Stomach (tissue), 4 donors: ENCODE data around the gene KIF5B.

Experiments
- CTCF ChIP-seq, 7 experiments: fragments of 450-650 bp in 4 of 7; fragments of 200-600 bp in 3 of 7; sonication (generic) in 3 of 7; IDR thresholded peaks; one replicate each; pipeline ENCODE4 v1.5.1; 2016 to 2019; ENCODE audit warnings: antibody characterized with exemption in 7 of 7, control low read depth in 2 of 7, mild to moderate bottlenecking in 1 of 7
- POLR2A ChIP-seq, 4 donors: fragments of 450-650 bp; IDR thresholded peaks; one replicate each; pipeline ENCODE4 v1.6.1; 2016; ENCODE audit warnings: antibody characterized with exemption in 4 of 4, control low read depth in 2 of 4, mild to moderate bottlenecking in 1 of 4, moderate library complexity in 1 of 4
- POLR2AphosphoS5 ChIP-seq, 3 donors: sonication (generic); formaldehyde crosslinking; IDR thresholded peaks; one replicate each; pipeline ENCODE4 v1.6.1; 2016; ENCODE audit warnings: antibody characterized with exemption in 3 of 3

- TF ChIP-seq CTCF (IDR thresholded peaks at IDR 0.05): no peak
- TF ChIP-seq POLR2A (IDR thresholded peaks at IDR 0.05): no peak
- no peak for TF ChIP-seq POLR2AphosphoS5 (IDR thresholded peaks at IDR 0.05)
Measured at GRCh38 chr10:32035038-32035437, 21.2 kb downstream of the KIF5B start.
